Endothelial cell of umbilical vein (primary cell): ENCODE data around the gene CERCAM. TPM values are rescaled to one million over a fixed set of nuclear protein-coding genes. Genes with fewer than 3 reads are reported as not detected.

Source experiments
- BruUV-seq: library from RNA; stranded (reverse); fragments of 400-500 nt; replicated peaks from 2 replicates; lab custom pipeline; 2021; lab: Mats Ljungman, UMichigan
- CTCF ChIA-PET: fragments of 300-600, 350-600 bp; sonication (Branson Sonifier 250); formaldehyde crosslinking; loops from one replicate; lab custom pipeline; 2021; ENCODE audit warnings: antibody characterized with exemption, inconsistent platforms; lab: Charles Lee
- POLR2A ChIA-PET: fragments of 300-600, 350-600 bp; sonication (Branson Sonifier 250); formaldehyde crosslinking; loops from one replicate; lab custom pipeline; 2021; ENCODE audit warnings: antibody characterized with exemption, inconsistent platforms; lab: Charles Lee
- DNase-seq: peaks from one replicate; pipeline ENCODE4 v3.0.0-alpha.2; 2011; ENCODE audit warnings: low read depth, low spot score
- FAIRE-seq: peaks from 2 replicates; lab custom pipeline; 2011; peaks lifted over from hg19 to GRCh38; lab: Jason Lieb, UNC
- H2AFZ ChIP-seq: 2 replicates; pipeline ENCODE4 v1.6.0; 2012; ENCODE audit warnings: low read depth, low read length, control low read depth, inconsistent platforms
- H3K27ac ChIP-seq: 2 replicates; pipeline ENCODE4 v1.5.1; 2011; ENCODE audit warnings: low read depth, mild to moderate bottlenecking, control low read depth, low read length, moderate library complexity; ENCODE audit not compliant: insufficient read depth
- H3K27me3 ChIP-seq, 2 experiments: 2 replicates each; pipeline versions ENCODE4 v1.6.0 to v1.6.1; 2011; ENCODE audit warnings: low read length in 2 of 2, mixed read lengths in 1 of 2; ENCODE audit not compliant: control insufficient read depth in 2 of 2, insufficient read depth in 2 of 2
- H3K36me3 ChIP-seq, 2 experiments: 2 replicates in 1 of 2; 3 replicates in 1 of 2; pipeline ENCODE4 v1.5.1; 2011; ENCODE audit warnings: low read length in 2 of 2, mild to moderate bottlenecking in 1 of 2, moderate library complexity in 1 of 2; ENCODE audit not compliant: control insufficient read depth in 2 of 2, insufficient read depth in 2 of 2; ENCODE audit errors: extremely low read depth in 1 of 2
- H3K4me1 ChIP-seq: 3 replicates; pipeline ENCODE4 v1.5.1; 2011; ENCODE audit warnings: mild to moderate bottlenecking, low read length; ENCODE audit not compliant: control insufficient read depth, insufficient read depth; ENCODE audit errors: extremely low read depth
- H3K4me2 ChIP-seq: 2 replicates; pipeline ENCODE4 v1.6.1; 2011; ENCODE audit warnings: low read length, control low read depth, mixed read lengths; ENCODE audit not compliant: insufficient read depth
- H3K4me3 ChIP-seq, 3 experiments: fragments of 200-600 bp in 1 of 3; sonication (generic), shearing (Covaris generic) in 1 of 3; replicated peaks in 1 of 3; 2 replicates each; pipeline ENCODE4 v1.5.1; 2011 to 2016; ENCODE audit warnings: control low read depth in 3 of 3, low read length in 3 of 3, mild to moderate bottlenecking in 2 of 3, inconsistent platforms in 1 of 3, low read depth in 1 of 3, moderate library complexity in 1 of 3; ENCODE audit not compliant: insufficient read depth in 1 of 3
- H3K79me2 ChIP-seq: 2 replicates; pipeline ENCODE4 v1.6.0; 2012; ENCODE audit warnings: low read length, inconsistent platforms; ENCODE audit not compliant: control insufficient read depth, insufficient read depth
- H3K9ac ChIP-seq: replicated peaks from 2 replicates; pipeline ENCODE3; 2011; ENCODE audit warnings: low read length, control low read depth; ENCODE audit not compliant: insufficient read depth; ENCODE audit errors: extremely low read depth
- H3K9me1 ChIP-seq: replicated peaks from 3 replicates; pipeline ENCODE4 v1.6.0; 2011; ENCODE audit warnings: mild to moderate bottlenecking, low read length; ENCODE audit not compliant: control insufficient read depth, insufficient read depth; ENCODE audit errors: extremely low read depth
- H3K9me3 ChIP-seq: replicated peaks from 2 replicates; pipeline ENCODE4 v1.5.1; 2012; ENCODE audit warnings: low read length, inconsistent platforms; ENCODE audit not compliant: control insufficient read depth, insufficient read depth
- H4K20me1 ChIP-seq: replicated peaks from 2 replicates; pipeline ENCODE3; 2011; ENCODE audit warnings: mild to moderate bottlenecking, low read length; ENCODE audit not compliant: control insufficient read depth, insufficient read depth; ENCODE audit errors: extremely low read depth
- EZH2 ChIP-seq: IDR thresholded peaks from 2 replicates; pipeline ENCODE4 v1.6.1; 2012; ENCODE audit warnings: borderline replicate concordance, low read depth, mild to moderate bottlenecking, moderate library complexity, low read length, inconsistent platforms; ENCODE audit not compliant: severe bottlenecking
- FOS ChIP-seq: IDR thresholded peaks from 2 replicates; pipeline ENCODE4 v1.6.1; 2011; ENCODE audit warnings: mild to moderate bottlenecking, low read length, moderate library complexity, borderline replicate concordance; ENCODE audit not compliant: insufficient read depth
- GATA2 ChIP-seq: IDR thresholded peaks from 2 replicates; pipeline ENCODE4 v1.7.0; 2011; ENCODE audit warnings: low read depth, mild to moderate bottlenecking, moderate library complexity, mixed read lengths, low read length; ENCODE audit not compliant: insufficient read length, insufficient read depth
- JUN ChIP-seq: IDR thresholded peaks from 2 replicates; pipeline ENCODE4 v1.6.1; 2011; ENCODE audit warnings: borderline replicate concordance, low read depth; ENCODE audit not compliant: insufficient read length, insufficient read depth
- MAX ChIP-seq: IDR thresholded peaks from 2 replicates; pipeline ENCODE4 v1.6.1; 2011; ENCODE audit not compliant: insufficient read depth, insufficient read length
- MYC ChIP-seq: IDR thresholded peaks from one replicate; pipeline ENCODE4 v1.6.1; 2011; ENCODE audit warnings: mild to moderate bottlenecking, low read depth, low read length
- POLR2A ChIP-seq: IDR thresholded peaks from 2 replicates; pipeline ENCODE4 v1.6.1; 2012; ENCODE audit warnings: low read depth, mild to moderate bottlenecking, control low read depth, low read length
- POLR2AphosphoS5 ChIP-seq: IDR thresholded peaks from 2 replicates; pipeline ENCODE4 v1.6.1; 2012; ENCODE audit warnings: low read depth, mild to moderate bottlenecking, control low read depth, low read length, moderate library complexity; ENCODE audit not compliant: insufficient read depth
- dilution Hi-C: fragments of 300-500 bp; cut with MboI; formaldehyde crosslinking; loops from one replicate; pipeline ENCODE4 v1.15.0; 2019; ENCODE audit warnings: low sequenced_read_pairs; ENCODE audit not compliant: extremely low pct_ligation_motif_present
- intact Hi-C: fragments of 100-400 bp; cut with micrococcal nuclease; formaldehyde crosslinking; loops from one replicate; pipeline ENCODE4 v1.10.0; 2022
- polyA plus RNA-seq, 4 experiments: library from polyadenylated mRNA; depleted of rRNA in 3 of 4; stranded (reverse) in 3 of 4; unstranded in 1 of 4; fragments of >200 nt; gene quantifications; 2 replicates each; pipeline versions ENCODE4 v1.2.1 to v1.2.3, GENCODE V29; 2011 to 2012; ENCODE audit warnings: missing spikeins in 1 of 4
- total RNA-seq: library from RNA; stranded (reverse); gene quantifications from 2 replicates; pipeline ENCODE4 v1.2.3, GENCODE V29; 2021
- TF ChIP-seq, protein P1 (sequence below), 2 donors: IDR thresholded peaks; 1 replicate in 1 of 2; 2 replicates in 1 of 2; pipeline ENCODE4 v1.5.1; 2011; ENCODE audit warnings: low read length in 2 of 2, mild to moderate bottlenecking in 2 of 2, moderate library complexity in 2 of 2, control low read depth in 1 of 2, inconsistent platforms in 1 of 2, low read depth in 1 of 2; ENCODE audit not compliant: insufficient read depth in 1 of 2; ENCODE audit errors: extremely low read depth in 1 of 2

CERCAM gene
- total and polyA plus RNA-seq, 2 donors (not counting 3 experiments of a cell fraction or from before 2014, with no cell fraction given): 47.9 to 77.8 TPM

DNA sequence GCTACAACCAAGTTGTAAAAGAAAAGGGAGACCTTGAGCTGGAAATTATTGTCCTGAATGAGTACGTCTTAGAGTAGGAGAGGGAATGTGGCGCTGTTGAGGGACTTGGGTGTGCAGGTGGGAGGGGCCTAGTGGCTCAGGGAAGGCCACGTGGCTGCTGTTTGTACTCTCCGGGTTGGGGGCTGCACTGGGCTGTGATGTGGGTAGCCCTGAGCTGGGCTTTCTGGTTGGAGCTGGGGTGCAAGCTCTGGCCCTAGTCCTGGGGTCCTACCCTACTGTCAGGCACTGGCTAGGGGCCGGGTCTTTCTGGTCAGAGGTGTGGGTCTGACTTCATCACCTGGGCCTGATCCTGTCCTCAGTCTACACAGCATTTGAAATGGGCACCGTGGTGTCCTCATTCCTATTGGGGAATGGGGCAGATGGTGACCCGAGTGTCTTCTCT lies 64.8 kb downstream of the CERCAM start:
- no peaks in the 10 kb centered on the region for H3K9me3 ChIP-seq
- H3K79me2 ChIP-seq: no peaks in the 10 kb centered on the region
- no peak overlapping the region for H3K4me3 ChIP-seq
- H3K4me2 ChIP-seq: no peak overlapping the region
- no peak overlapping the region for H2AFZ ChIP-seq
- no TSS peak for BruUV-seq
- intact Hi-C loops: no loop called here
- CTCF ChIA-PET: interaction anchor here (0.8 to 1.3 kb wide), 2 partner anchors 11 to 46 kb away, joined by 3 to 6 read pairs; no protein-coding TSS in a partner anchor
- dilution Hi-C loops: no loop called here
- no peaks in the 10 kb centered on the region for H3K9me1 ChIP-seq
- H3K36me3 ChIP-seq: peaks cover 10 to 32% of the 10 kb centered on the region in 2 experiments
- TF ChIP-seq MAX (no peak), FOS (no peak), POLR2AphosphoS5 (no peak), MYC (no peak), GATA2 (no peak), EZH2 (no peak), JUN (no peak), POLR2A (no peak)
- TF ChIP-seq, protein P1, sequence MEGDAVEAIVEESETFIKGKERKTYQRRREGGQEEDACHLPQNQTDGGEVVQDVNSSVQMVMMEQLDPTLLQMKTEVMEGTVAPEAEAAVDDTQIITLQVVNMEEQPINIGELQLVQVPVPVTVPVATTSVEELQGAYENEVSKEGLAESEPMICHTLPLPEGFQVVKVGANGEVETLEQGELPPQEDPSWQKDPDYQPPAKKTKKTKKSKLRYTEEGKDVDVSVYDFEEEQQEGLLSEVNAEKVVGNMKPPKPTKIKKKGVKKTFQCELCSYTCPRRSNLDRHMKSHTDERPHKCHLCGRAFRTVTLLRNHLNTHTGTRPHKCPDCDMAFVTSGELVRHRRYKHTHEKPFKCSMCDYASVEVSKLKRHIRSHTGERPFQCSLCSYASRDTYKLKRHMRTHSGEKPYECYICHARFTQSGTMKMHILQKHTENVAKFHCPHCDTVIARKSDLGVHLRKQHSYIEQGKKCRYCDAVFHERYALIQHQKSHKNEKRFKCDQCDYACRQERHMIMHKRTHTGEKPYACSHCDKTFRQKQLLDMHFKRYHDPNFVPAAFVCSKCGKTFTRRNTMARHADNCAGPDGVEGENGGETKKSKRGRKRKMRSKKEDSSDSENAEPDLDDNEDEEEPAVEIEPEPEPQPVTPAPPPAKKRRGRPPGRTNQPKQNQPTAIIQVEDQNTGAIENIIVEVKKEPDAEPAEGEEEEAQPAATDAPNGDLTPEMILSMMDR (IDR thresholded peaks at IDR 0.05; ENCODE audit: extremely low read depth in 1 of 2, insufficient read depth in 1 of 2, low read depth in 1 of 2, low read length in 2 of 2): no peak
- H3K9ac ChIP-seq: no peak overlapping the region
- H4K20me1 ChIP-seq: no peaks in the 10 kb centered on the region
- DNase-seq (no peak), FAIRE-seq (no peak)
- no peaks in the 10 kb centered on the region for H3K4me1 ChIP-seq
- POLR2A ChIA-PET: interaction anchor here (1.8 kb wide), 1 partner anchor 9 kb away, joined by 4 read pairs; no protein-coding TSS in a partner anchor
- no peak overlapping the region for H3K27ac ChIP-seq
- no peaks in the 10 kb centered on the region for H3K27me3 ChIP-seq
